SKM-1 treated with dmso at 0.1 percent for 144 hours (cell line): Measurements from ENCODE around the gene CTTN.

Source experiments
- DNase-seq: peaks from one replicate; lab custom pipeline; 2025; ENCODE audit not compliant: unreplicated experiment; lab: John Stamatoyannopoulos, UW

CTTN gene

DNA sequence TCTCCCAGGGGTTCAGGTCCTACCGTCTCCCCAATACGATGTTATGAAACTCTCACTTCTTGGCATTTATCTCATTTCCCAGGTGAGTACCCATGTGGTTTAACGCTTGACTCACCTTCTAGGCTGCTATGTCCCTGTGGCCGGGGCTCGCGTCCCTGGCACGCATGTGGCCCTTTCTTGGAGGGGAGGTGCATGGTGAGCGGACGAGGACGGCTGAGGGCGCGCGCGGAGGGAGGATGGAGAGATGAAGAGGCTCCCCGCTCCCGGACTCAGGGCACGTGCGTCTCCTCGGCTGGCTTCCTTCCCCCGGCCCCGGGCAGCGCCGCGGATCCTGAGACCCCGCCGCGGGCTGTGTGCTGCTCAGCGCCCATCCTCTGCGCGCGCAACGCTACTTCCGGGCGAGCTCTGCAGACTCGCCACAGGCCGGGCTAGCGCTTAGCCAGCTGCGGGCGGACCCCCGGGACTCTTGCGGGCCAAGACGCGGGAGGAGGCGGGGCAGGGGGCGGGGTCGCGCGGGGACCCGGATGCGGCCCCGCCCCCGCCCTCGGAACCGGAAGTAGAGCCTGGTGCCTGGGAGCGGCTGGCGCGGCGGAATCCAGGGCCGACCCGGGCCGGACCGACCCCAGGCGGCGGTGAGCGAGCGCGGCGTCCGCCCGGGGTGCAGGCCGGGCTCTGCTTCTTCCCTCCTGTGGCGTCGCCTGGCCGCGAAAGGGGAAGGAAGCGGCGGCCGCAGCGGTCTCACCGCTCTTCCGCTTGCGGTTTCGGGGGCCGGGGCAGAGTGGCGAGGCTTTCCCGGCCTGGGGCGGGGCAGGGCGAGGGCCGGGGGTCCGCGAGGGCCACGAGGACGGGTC lies at the start of gene CTTN:
Gene CTTN, plus strand, starts transcription at position 547 of the 851 bp plus-strand sequence. CDS start 8,769 bp downstream, outside the sequence.
- peak; percentile 65 for DNase-seq

GRCh38 chr11:70348608-70349007 lies 49.7 kb upstream of the CTTN start:
- no peak for DNase-seq

- no peak for DNase-seq
Observed at GRCh38 chr11:70351646-70352045, 46.7 kb upstream of the CTTN start.

- no peak for DNase-seq
Observed at GRCh38 chr11:70352100-70352499, 46.2 kb upstream of the CTTN start.

DNA sequence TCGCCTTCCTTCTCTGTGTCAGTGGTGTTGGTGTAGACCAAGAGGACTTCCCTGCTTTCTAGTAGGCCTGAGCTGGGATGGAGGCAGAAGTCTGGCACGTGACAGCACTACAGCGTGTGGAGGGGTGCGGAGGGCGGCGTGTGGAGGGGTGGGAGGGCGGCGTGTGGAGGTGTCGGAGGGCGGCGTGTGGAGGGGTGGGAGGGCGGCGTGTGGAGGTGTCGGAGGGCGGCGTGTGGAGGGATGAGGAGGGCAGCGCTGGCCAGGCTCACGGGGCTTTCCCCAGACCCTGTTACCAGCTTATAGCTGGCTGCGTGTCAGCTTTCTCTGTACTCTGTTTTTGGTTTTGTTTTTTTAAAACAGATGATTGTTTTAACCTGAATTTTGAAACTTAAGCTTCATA lies 45.7 kb upstream of the CTTN start:
- no peak for DNase-seq

DNA sequence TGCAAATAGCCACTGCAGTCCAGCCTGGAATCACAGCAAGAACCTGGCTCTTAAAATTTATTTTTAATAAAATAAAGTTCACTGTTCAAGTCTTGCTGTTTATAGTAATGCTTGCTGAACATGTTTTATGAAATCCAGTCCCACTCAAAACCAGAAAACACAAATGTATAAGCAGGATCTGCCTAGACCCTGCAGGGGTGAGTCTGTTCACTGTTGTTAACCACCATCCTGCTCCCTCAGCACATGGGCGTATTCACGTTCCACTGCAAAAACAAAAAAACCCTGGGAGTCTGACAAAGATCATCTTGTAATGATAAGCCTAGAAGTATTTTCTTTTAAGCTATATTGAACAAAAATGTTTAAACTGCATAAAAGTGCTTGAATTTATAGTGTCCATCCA lies 45.0 kb upstream of the CTTN start:
- DNase-seq: no peak

- DNase-seq: no peak
Observed at GRCh38 chr11:70353900-70354568, 44.3 kb upstream of the CTTN start.

DNA sequence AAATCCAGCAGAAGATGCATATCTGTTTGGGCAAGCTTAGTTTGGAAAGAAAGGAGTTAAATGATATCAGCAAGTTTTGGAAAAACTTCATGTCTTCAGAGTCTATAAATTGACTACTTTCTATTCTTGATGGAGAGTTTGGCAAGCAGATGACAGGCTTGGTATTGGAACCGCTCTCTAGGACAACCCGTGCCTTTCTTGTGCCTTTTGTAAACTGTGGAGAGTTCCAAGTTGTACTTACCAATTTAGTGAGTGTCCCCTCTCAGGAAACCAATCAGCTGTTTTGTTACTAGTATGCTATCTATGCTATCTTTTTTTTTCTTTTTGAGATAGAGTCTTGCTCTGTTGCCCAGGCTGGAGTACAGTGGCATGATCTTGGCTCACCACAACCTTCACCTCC lies 43.7 kb upstream of the CTTN start:
- DNase-seq: no peak

- DNase-seq: no peak
Observed at GRCh38 chr11:70358753-70359152, 39.6 kb upstream of the CTTN start.

DNA sequence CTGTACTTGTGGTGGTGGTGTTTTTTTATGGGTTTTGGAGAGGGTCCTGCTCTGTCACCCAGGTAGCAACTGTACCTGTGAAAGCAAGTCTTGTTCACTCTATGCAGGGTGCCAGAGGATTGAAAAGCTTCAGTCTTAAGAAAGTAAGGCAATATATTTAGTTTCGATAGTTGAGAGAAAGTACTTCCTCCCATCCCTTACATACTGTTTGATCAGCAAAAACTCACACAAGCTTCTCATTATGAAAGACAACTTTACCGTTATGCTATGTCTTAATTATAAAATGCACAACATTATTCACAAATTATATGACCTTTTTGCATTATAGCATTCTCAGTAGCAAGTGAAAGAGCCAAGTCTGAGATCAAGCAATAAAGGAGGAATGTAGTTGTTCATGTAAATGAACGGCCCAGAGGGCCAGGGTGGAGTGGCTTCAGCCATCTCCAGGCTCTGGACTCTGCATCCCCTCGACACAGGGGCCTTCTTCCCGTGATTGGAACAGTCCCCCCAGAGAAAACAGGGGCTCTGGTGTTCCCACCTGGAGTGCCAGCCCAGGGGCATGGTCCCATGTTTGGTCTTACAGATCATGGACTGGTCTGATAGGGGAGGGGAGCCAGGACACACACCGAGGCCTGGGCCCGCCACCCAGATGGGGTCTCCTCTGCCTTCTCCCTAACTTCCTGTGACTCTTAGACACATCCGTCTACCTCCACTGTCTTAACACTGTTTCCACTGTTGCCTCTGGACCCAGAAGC lies 38.7 kb upstream of the CTTN start:
- no peak for DNase-seq

GRCh38 chr11:70360211-70360610 lies 38.1 kb upstream of the CTTN start:
- DNase-seq: no peak

- DNase-seq: no peak
Observed at GRCh38 chr11:70364178-70364577, 34.2 kb upstream of the CTTN start.

DNA sequence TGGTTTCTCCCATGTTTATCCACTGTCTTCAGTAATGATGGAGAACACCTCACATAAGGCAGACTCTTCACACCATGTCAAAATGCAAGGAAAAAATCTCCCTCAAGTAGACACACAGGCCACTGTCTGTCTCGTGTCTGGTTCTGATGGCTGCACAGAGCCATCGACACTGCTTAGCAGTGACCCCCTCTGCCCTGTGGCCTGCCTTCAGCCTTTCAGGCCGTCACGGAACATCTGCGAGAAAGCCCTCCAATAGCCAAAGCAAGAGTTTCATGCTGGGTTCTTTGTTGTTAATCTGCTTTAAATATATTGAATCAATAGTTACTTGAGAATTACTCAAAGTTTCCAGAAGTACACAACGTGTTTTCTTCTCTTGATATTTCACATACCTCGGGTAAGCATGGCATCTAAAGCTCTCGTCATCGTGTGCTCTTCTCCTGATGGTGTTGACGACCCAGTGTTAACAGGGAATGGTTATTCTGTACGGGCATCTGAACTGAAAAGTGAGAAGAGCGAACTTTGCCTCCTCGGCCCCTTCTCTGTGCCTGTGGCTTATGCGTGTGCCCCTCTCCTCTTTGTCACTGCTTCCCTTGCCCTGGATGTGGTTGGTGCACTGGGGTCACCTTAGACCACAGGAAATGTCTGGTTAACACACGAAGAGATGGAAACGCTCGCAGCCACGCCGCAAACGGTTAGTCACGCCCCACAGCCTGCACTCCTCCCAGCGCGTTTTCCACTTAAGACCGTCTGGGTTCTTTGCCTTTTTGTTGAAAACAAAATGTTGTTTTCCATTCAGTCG lies 33.4 kb upstream of the CTTN start:
- DNase-seq: no peak

DNA sequence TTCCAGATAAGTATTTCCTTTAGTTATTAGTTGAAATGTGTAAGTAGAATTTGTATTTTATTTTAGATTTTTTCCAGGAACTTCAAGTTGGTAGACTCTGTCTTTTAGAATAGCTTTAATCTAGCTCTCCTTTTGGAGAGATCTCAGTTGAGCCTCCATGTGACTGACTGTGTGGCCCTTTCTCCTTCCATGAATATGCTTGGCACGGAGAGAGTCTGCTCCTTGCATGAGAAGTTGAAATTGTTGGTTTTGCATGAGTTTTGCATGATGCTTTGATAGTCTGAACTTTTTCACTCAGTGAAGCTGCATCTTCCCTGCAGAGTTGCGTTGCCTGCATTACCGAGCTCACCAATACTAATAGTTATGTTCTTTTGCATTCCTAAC lies 32.8 kb upstream of the CTTN start:
- no peak for DNase-seq

GRCh38 chr11:70367071-70367470 lies 31.3 kb upstream of the CTTN start:
- no peak for DNase-seq

DNA sequence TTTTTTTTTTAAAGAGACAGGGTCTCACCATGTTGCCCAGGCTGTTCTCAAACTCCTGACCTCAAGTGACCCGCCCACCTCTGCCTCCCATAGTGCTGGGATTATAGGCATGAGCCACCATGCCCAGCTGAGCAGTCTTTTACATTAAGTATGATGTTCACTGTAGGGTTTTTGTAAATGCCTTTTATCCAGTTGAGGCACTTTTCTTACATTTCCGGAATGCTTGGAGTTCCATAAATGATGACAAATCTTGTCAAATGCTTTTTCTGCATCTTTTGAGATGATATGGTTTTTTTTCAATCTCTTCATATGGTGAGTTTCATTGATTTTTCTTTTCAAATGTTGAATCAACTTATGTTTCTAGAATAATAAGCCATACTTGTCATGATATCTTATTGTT lies 29.4 kb upstream of the CTTN start:
- no peak for DNase-seq

- DNase-seq: no peak
Observed at GRCh38 chr11:70371241-70371640, 27.1 kb upstream of the CTTN start.

- DNase-seq: no peak
Observed at GRCh38 chr11:70372076-70372475, 26.3 kb upstream of the CTTN start.

DNA sequence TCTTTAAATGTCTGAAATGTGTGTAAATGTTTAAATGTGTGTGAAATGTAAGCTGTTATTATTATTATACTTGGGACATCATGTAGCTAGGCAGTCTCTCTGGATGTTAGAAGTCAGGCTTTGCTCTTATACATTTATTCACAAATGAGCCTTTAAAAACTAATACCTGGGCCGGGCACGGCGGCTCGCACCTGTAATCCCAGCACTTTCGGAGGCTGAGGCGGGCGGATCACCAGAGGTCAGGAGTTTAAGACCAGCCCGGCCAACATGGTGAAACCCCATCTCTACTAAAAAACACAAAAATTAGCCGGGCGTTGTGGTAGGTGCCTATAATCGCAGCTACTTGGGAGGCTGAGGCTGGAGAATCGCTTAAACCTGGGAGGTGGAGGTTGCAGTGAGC lies 21.7 kb upstream of the CTTN start:
- no peak for DNase-seq

GRCh38 chr11:70377645-70378044 lies 20.7 kb upstream of the CTTN start:
- no peak for DNase-seq

- DNase-seq: no peak
Observed at GRCh38 chr11:70378506-70379134, 19.7 kb upstream of the CTTN start.
